ENCODE measurements around the gene PIANP.

DNA sequence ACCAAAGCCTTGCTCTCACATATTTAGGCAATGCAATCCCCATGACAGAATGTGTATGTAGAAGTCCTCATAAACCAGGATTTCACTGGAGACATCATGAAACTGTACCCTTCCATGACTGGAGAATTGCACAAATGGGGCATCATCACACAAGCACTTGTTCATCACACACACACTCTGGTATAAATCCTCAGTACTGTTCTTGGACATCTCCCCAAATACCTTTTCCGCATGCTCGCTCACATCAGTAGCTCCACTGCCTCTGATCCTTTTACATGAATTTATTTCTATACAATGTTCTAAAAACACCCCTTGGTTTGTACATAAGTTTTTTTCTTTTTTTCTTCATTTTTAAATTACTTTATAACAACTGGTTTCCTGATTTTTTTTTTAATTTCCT is 34.4 kb downstream of the PIANP start:
- TF ChIP-seq, protein P1, sequence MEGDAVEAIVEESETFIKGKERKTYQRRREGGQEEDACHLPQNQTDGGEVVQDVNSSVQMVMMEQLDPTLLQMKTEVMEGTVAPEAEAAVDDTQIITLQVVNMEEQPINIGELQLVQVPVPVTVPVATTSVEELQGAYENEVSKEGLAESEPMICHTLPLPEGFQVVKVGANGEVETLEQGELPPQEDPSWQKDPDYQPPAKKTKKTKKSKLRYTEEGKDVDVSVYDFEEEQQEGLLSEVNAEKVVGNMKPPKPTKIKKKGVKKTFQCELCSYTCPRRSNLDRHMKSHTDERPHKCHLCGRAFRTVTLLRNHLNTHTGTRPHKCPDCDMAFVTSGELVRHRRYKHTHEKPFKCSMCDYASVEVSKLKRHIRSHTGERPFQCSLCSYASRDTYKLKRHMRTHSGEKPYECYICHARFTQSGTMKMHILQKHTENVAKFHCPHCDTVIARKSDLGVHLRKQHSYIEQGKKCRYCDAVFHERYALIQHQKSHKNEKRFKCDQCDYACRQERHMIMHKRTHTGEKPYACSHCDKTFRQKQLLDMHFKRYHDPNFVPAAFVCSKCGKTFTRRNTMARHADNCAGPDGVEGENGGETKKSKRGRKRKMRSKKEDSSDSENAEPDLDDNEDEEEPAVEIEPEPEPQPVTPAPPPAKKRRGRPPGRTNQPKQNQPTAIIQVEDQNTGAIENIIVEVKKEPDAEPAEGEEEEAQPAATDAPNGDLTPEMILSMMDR (conservative IDR thresholded peaks at IDR 0.05; ENCODE audit: low read length), result no peak
- no peak for TF ChIP-seq EZH2phosphoT487 (IDR thresholded peaks at IDR 0.05; ENCODE audit: borderline replicate concordance, low read depth, low read length)

All from OCI-LY7 (cell line).